CD4-positive, alpha-beta T cell treated with Interleukin-12 subunit alpha and Interleukin-12 subunit beta, for 1 hour (primary cell): Measurements from ENCODE around the gene TATDN2.
"Not testable (repeated sequence)": the region's sequence is repeated elsewhere in the genome, so short reads cannot be mapped to it uniquely, and the experiment has no call there.

Source experiments
- DNase-seq: peaks from one replicate; pipeline ENCODE4 v3.0.0-alpha.2; 2020

TATDN2 gene

DNA sequence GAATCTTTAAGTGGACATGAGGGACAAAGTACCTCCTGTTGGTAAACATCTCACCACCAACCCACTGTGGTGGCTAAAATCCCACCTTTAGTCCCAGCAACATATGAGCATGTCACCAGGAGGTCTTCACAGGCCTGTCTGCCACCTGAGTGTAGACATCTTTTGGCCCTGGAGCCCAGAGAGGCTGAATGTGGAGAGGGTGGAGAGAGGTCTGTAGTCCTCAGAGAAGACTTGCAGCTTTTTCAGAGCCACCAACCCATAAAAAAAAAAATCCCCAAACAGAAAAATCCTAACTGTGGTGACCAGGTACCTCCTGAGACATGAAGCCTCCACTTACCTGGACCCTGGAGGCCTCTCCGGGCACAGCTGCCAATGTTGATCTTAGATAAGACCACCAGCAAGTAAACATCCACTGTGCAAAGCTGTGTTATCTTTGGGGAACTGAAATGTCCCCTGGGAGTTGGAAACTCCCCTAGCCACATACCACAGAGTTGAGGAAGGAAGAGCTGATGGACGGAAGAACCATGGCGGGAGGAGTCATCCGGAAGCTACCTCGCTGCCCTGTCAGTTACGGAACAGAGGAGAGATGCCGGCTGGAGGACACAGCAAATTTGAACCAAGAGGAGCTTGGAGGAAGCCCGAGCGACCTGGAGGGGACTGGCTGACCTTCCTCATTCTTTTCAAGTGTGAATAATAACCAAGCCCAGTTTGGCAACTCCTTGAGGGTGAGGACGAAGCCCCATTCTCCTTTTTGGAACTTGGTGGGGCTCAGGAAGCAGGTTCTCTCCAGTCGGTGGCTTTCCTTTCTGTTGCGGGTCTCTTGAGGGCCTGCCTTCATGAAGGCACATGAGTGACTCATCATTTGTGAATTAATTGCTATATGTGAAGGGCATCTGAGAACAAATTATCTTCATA is 44.5 kb downstream of the TATDN2 start, which contains the start of gene GHRL:
GHRL (minus strand) TSS at position 443 of the 915 bp plus-strand sequence. CDS start 2,767 bp downstream, outside the sequence.
- DNase-seq, result peak; percentile 19

DNA sequence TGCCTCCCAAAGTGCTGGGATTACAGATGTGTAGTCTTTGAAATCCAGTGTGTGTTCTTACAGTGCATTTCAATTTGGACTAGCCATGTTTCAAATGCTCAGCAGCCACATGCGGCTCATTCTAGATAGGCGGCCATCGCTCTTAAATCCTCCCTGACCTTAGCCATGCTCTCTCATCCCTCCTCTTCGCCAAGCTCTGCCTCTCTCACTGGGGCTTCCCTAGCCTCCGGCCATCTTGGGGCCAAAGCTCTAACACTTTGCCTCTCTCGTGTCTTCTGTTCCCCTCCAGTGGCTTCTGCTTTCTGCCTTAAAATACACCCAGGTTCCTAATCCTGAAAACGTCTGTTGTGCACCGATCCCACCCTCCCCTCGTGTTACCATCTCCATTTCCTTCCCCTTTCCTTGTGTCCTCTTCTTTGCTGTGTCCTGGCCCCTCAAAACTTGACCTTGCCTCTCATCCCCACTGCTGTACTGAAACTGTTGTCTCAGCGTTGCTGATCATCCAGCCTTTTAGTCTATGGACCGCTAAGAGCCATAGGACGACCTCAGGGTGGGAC is 45.8 kb downstream of the TATDN2 start:
- DNase-seq, result no peak

DNA sequence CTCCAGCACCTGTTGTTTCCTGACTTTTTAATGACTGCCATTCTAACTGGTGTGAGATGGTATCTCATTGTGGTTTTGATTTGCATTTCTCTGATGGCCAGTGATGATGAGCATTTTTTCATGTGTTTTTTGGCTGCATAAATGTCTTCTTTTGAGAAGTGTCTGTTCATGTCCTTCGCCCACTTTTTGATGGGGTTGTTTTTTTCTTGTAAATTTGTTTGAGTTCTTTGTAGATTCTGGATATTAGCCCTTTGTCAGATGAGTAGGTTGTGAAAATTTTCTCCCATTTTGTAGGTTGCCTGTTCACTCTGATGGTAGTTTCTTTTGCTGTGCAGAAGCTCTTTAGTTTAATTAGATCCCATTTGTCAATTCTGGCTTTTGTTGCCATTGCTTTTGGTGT is 49.8 kb downstream of the TATDN2 start:
- DNase-seq, result not testable (repeated sequence)

DNA sequence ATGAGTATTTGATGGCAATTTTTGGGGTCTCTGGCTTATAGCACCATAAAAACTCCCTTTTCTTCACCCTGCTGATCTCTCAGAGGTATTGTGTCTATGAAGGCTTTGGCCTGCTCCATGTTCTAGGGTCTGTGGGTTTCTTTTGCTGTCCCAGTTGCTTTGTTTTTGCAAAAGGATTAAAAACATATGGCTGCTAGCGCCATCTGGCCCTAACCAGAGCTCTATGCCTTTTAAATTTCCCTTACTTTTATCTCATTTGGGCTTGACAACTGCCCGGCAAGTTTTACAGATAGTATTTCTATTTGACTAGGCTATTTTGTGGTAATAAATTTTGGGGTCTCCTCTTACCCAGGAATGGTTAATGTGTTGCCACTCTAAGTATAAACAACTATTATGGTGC is 50.9 kb downstream of the TATDN2 start:
- DNase-seq, result no peak

DNA sequence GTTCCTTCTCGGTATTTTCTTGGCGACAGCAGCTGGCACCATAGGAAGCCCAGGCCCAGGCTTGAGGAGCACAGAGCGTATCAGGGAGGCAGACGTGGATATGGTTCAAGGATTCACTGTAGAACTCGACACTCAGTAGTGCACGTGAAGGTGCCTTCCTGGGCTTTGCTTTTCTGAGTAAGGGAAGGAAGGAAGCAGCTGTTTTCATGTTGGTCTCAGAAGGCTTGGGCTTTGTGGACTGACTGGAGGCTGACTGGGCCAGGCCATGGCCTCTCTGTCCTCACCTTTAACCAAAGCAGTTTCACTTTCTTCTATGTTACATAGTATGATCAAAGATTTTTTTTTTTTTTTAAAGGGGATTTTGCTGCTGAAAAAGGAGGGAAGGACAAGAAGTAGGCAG is 51.4 kb downstream of the TATDN2 start:
- no peak for DNase-seq

DNA sequence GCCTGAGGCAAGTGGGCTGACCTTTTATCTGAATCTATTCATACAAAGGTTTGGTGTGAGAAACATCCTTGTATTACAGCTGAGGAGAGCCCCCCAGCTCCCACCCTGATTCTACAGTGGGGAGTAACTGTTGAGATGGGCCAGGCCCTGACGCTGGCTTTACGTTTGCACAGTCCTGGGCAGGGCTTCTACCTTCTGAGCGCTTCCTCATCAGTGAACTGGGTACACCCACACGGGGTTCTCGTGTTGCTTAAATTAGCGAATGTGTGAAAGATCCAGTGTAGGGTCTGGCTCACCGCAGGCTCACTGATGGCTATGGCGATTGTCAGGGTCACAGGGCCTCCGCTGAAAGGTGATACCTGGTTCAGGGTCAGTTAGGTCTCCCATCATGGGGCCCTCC is 51.8 kb downstream of the TATDN2 start:
- DNase-seq, result no peak

DNA sequence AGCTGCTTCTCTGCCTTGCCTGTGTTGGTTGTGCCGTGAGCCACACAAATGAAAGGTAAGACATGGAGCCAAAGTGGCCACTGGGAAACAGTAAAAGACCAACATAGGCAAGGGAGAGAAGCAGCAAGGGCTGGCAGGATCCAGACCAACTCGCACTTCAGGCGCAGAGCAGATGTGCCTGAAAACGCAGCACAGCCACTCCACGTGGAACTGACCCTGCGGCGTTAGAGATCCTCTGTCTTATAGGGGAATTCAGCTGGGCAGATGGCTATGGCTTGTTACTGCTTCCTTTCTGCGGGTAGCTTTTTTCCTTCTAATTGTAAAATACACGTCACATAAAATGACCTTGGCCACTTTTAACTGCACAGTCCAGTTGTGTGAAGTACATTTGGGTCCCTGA is 54.8 kb downstream of the TATDN2 start:
- DNase-seq, result no peak

DNA sequence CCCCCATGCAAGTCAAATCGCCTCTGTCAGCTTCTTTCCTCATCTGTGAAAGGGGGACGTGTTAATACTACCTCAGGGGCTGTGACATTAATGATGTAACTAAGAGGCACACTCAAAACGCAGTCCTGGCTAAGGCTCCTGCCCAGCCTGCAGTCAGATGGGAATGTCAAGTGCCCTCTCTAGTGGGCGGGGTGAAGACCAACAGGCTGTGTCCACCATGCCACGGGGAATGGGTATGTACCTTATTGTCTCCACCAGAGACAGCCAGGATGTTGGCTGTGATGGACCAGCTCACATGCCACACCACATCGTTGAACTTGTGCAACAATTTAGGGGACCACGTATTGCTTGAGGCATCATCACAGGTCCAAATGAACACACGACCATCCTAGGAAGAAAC is 55.5 kb downstream of the TATDN2 start:
- no peak for DNase-seq

DNA sequence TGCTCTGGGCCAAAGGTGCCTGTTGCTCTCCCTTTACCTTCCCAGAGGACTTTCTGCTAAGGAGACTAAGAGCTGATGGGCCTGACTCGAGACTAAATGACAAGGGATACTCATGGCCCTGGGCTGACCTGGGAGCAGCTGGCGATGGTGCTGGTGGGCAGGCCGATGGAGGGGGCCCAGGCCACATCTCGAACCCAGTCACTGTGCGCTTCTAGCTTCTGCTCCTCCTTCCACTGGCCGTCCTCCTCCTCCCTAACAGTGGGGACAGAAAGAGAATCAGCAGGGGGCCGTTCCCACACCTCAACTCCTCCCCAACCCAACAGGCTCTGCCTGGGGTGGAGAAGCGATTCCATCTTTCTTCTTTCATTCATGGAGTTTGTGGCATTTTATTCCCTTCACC is 56.6 kb downstream of the TATDN2 start:
- no peak for DNase-seq

DNA sequence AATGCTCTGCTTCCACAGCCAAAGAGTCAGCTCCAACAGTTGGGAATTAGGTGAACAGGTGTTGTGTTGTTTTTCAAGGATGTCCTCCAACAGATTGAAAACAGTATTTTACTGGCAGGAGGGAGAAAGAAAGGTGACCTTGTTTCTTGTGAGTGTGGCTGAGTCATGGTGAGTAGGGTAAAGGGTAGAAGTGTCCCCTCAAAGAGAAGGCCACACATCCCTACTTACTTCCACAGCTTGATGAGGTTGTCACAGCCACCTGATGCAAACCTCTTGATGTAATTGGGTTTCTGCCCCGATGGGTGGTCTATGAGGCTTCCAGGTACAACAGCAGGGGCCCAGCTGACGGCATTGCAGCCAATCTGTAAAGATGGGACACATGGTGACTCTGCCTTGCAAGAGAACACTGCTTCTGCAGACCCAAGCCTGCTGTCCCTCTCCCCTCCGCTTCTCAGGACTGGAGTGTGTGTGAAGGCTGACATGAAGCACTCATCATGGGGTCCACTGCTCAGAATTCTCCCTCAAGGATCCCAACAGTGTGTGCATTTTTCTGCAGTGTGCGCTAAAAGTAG is 57.2 kb downstream of the TATDN2 start:
- no peak for DNase-seq

DNA sequence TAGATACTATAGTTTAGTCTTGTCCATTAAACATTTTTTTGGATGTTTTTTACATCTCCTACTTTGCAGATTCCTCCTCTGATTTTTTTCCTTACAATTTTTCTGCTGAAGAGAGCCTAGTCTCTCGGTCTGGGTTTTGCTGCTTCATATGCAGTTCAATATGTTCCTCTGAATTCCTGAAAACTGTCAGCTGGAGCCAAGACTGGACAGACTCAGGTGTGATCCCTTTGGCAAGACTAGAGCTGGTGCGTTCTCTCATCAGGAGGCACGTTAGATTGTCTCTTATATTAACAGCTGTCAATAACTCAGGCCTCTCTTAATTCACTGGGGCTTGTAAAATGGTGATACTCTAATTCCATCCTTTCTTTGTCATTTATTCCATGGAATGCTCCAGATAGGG is 57.9 kb downstream of the TATDN2 start:
- DNase-seq, result no peak

DNA sequence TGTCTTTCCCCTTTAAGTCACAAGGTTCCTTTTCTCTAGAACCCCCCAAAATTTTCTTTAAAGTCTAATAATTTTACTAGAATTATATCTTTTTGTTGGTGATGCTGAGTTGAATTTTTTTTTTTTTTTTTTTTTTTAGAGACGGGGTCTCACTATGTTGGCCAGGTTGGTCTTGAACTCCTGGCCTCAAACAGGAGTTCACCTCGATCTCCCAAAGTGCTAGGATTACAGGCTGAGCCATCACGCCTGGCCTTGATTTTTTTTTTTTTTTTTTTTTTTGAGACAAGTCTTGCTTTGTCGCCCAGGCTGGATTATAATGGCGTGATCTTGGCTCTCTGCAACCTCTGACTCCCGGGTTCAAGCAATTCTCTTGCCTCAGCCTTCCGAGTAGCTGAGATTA is 60.4 kb downstream of the TATDN2 start:
- no peak for DNase-seq

DNA sequence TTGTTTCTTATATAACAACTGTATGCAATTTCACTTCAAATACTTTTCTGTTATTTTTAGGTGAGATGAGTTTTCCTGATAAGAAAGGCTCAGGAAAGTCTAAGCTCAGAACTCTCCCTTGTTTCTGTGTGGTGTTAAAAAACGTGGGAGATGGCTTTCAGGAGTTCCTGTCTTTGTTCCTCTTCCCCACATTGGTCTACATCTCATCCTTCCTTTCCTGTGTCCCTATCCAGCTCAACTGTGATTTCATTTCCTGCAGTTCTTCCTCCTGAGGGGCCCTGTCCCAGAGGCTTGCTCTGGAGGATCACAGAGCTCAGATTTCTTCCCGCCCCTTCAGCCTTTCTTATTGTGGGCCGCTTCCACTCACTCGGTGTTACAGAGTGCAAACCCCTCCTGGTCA is 61.5 kb downstream of the TATDN2 start:
- no peak for DNase-seq

DNA sequence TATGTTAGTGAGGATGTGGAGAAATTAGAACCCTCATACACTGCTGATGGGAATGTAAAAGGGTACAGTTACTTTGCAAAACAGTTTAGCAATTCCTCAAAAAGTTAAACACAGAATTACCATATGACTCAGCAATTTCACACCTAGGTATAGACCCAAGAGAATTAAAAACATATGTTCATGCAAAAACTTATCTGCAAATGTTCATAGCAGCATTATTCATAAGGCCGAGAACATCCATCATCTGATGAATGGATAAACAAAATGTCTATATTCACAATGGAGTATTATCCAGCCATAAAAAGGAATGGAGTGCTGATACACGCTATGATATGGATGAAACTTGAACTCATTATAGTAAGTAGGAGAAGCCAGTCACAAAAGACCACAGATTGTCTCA is 62.3 kb downstream of the TATDN2 start:
- no peak for DNase-seq

DNA sequence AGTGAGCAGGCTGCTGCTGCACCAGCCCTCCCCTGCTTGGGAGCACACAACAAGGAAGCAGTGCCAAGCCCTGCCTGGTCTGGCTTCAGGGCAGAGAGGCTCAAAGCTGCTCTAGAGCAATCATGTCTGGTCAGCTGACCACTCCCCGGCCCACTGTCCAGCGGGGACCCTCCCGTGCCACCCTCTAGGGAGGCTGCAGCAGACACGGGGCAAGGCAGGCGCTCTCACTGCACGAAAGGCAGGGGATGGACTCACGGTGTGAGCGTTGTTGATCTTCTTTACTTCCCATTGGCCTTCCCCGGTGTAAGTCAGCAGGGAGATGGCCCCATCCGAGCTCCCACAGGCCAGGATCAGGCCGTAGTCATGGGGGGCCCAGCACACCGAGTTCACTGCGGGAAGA is 63.5 kb downstream of the TATDN2 start:
- no peak for DNase-seq

DNA sequence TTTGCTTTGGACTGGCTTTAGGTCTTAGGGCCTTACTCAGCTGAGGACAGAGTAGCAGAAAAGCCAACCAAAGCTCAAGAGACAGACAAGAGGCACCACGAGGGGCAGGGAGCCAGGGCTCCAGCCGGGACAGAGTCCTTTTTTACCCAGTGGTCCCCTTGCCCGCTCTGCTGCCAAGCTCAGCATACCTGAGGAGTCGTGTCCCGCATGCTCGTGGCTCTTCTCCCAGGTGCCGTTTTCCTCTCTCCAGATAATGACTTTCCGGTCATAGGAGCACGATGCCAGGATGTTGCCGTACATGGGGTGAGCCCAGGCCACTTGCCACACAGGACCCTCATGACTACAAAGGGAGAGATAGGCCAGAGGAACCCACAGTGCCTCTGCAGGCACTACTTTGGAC is 64.1 kb downstream of the TATDN2 start:
- DNase-seq, result no peak

DNA sequence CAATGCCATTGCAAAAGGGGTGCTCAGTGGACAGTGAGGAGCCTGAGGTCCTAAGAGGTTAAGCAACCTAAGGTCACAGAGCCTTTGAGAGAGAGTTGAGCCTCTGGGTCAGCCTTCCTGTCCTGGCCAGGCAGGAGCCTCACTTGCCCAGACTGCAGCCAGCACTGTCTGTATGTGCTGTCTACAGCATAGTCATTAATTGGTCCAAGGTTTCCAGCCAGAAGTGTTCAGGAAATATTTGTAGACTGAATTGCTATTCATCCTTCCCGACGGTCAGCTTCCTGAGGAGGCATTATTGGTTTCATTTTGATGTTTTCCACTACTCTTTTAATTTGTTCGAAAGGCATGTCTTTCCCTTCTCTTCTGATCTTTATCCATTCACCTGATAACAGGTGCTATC is 64.6 kb downstream of the TATDN2 start:
- DNase-seq, result no peak

DNA sequence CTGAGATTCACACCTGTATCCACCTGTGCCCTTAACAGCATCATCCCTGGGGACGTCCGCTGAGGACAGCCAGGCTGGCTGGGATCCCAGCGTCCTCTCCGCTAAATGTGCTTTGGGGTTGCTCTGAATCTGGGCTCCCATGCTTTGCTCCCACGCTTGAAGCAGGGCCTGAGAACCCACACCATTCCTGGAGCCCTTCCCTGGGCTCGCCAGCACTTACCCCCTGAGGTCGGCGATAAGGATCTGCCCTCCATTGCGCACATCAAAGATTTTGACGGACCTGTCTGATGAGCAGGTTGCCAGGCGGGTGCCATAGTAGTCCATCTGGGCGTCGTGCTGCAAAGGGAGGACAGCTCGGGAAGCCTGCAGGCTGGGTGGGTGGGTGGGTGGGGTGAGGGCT is 66.8 kb downstream of the TATDN2 start:
- DNase-seq, result no peak

DNA sequence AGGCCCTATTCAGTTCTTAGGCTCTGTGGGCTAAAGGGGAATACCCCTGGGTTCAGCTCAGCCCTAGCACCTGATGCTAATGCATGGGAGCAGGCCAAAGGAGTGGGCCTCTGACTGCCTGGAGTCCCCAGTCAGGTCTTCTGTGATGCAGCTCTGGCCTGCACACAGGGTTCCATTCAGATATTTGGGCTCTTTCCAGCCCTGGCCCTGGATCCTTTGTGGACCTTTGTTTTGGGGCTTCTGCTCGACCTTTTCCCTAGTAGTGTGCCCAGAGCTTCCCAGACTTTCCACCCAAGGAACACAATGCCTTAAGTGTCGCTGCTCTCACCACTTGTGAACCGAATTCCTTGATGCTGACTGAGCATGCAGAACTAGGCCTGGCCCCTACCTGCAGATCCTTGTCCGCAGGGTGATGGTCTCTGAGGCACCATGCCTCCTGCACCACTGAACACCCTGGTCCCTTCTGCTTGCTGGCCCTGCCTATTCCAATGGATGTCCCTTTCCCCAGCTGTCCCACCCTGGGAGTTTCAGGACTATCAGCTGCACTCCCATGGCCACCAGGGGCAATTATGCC is 67.6 kb downstream of the TATDN2 start:
- DNase-seq, result no peak

DNA sequence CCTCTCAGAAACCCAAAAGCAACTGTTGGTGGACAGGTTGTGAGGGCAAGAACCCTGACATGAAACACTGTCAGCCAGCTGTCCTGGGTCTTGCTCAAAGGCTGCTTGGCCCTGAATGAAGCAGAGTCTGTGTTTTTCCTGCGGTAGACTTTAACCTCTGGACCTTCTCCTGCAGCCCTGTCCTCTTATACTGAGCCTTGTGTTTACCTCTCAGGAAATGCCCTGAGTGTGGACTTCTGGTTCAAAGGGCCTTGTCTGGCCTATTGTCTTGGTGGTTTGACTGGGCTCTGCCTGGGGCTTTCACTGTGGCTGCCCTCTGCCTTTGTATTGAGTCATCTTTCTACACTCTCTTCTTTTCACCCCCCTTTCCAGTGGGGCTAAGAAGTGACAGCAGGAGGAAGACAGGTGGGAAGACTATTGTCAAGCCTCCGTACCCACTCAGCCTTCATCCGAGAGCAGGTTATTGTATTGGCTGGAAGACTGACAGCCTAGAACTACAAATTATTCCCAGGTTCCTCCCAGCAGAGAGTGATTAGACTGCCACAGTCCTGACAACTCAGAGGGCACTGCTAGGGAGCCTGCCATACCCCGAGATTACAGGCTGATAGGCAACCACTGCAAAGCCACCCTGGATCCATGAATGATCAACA is 69.2 kb downstream of the TATDN2 start:
- no peak for DNase-seq

DNA sequence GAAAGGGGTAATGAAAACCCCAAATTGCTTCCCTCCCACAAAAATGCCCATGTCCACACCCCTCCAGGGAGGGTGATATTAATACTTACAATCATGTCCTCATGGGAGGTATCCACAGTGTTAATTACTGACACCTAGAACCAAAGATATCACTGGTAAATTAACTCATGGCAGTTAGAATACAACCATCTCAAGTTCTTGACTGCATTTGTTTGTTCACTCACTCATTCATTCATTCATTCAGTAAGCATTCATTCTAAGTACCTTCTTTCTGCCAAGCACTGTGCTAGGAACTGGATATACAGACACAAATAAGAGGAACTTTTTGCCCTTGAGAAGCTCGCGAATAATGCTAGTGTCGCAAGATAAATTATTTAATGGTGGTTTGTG is 69.7 kb downstream of the TATDN2 start:
- DNase-seq, result no peak

DNA sequence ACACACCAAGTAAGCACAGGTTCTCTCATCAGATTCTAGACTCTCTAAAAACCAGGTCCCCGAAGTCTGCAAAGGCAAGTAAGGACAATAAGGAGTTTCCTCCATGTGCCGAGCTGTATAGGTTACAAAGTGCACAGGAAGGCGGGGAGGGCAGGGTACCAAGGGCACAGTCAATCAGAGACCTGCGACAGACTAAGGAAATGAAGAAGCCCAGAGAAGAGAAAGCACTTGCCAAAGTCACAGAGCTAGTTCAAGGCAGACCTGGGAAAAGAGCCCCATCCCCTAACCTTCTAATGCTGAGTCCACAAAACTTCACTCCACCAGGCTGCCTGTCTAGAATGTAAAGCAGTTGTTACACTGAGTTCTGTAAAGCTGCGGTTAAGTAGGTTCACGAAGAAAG is 71.0 kb downstream of the TATDN2 start:
- DNase-seq, result no peak

DNA sequence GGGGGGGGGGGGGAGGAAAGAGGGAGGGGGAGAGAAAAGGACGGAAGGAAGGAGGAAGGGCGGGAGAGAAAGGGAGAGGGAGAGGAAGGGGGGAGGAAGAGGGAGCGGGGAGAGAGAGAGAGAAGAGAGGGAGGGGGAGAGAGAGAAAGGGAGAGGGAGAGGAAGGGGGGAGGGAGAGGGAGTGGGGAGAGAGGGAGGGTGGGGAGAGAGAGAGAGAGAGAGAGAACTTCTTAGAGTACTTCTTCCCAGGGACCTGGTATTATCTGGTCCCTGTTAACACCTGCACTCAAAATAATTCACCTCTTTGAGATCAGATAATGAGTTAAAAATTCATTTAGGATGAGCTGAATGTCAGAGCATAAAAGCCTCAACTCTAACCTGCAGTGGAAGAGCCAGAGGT is 71.5 kb downstream of the TATDN2 start:
- peak; percentile 23 for DNase-seq

DNA sequence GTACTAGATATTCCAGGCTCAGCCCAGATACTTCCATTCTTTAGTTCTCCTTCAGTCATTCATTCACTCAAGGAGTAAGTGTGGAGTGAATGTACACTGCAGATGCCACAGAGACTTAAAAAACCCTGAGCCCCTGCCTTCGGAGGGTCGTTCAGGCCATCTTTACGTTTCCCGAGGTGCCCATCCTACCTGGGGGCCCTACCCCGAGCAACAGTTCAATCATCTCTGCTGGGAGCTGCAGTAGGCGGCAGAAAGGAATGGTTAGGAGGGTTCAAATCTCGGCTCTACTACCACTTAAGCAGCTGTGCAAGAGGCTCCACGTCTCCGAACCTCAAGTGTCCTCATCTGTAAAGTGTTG is 72.0 kb downstream of the TATDN2 start:
- DNase-seq, result no peak
